GM23248 (cell line): ENCODE results near the gene ABCC1.

Experiments used
- EZH2 ChIP-seq: fragments of 200-600 bp; sonication (generic); IDR thresholded peaks from 2 replicates; pipeline ENCODE4 v1.6.1; 2018; ENCODE audit warnings: antibody characterized with exemption, mild to moderate bottlenecking; ENCODE audit not compliant: insufficient read depth, poor library complexity, severe bottlenecking
- EZH2phosphoT487 ChIP-seq: fragments of 200-600 bp; sonication (generic); IDR thresholded peaks from 2 replicates; pipeline ENCODE4 v1.6.1; 2018; ENCODE audit warnings: antibody characterized with exemption, moderate library complexity, mild to moderate bottlenecking, low read depth; ENCODE audit not compliant: insufficient read depth

DNA sequence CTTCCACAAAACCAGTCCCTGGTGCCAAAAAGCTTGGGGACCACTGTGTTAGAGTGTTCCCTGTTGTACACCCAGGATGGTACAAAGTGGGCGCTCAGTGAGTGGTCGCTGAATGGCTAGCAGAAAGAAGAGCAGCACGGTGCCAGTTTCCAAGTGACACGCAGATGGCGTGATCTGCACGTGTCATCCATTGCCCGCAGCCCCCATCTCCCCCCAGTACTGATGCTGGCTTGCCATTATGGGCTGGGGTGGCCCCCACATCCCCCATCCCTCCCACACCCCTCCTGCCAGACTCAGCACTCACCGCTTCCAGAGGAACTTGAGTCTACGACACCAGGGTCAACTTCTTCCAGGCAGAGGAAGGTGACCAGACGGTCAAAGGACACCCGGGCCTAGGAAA is 237.4 kb downstream of the ABCC1 start:
- TF ChIP-seq EZH2 = no peak
- TF ChIP-seq EZH2phosphoT487 = no peak
